Islet of Langerhans (tissue), 1 donor: Measurements from ENCODE around the gene GRID1.

Experiments
- FAIRE-seq: peaks from one replicate; lab custom pipeline; 2011; peaks lifted over from hg19 to GRCh38; lab: Jason Lieb, UNC

GRID1 gene

GRCh38 chr10:86366033-86366901 lies at the start of gene GRID1:
Gene GRID1 (minus strand): TSS chr10:86366795.
- FAIRE-seq, result no peak

- FAIRE-seq, result no peak
These were observed 49.0 kb upstream of the GRID1 start for GRCh38 chr10:86415583-86415982.

- no peak for FAIRE-seq
These were observed 48.5 kb upstream of the GRID1 start for GRCh38 chr10:86415116-86415515.

GRCh38 chr10:86413046-86413728 lies 46.6 kb upstream of the GRID1 start:
- FAIRE-seq, result no peak

GRCh38 chr10:86411852-86412560 lies 45.4 kb upstream of the GRID1 start:
- FAIRE-seq, result no peak

GRCh38 chr10:86411281-86411841 lies 44.8 kb upstream of the GRID1 start:
- no peak for FAIRE-seq

GRCh38 chr10:86410542-86411124 lies 44.0 kb upstream of the GRID1 start:
- FAIRE-seq, result no peak

- FAIRE-seq, result no peak
These were observed 42.6 kb upstream of the GRID1 start for GRCh38 chr10:86409183-86409582.

GRCh38 chr10:86403183-86403797 lies 36.7 kb upstream of the GRID1 start:
- FAIRE-seq, result no peak

GRCh38 chr10:86402283-86402941 lies 35.8 kb upstream of the GRID1 start:
- FAIRE-seq, result no peak

- no peak for FAIRE-seq
These were observed 35.1 kb upstream of the GRID1 start for GRCh38 chr10:86401588-86402282.

GRCh38 chr10:86400705-86401587 lies 34.4 kb upstream of the GRID1 start:
- no peak for FAIRE-seq

- FAIRE-seq, result no peak
These were observed 33.5 kb upstream of the GRID1 start for GRCh38 chr10:86399879-86400704.

- no peak for FAIRE-seq
These were observed 32.9 kb upstream of the GRID1 start for GRCh38 chr10:86399514-86399878.

GRCh38 chr10:86397120-86397519 lies 30.5 kb upstream of the GRID1 start:
- no peak for FAIRE-seq

GRCh38 chr10:86393862-86394455 lies 27.4 kb upstream of the GRID1 start:
- no peak for FAIRE-seq

- no peak for FAIRE-seq
These were observed 26.8 kb upstream of the GRID1 start for GRCh38 chr10:86393362-86393761.

GRCh38 chr10:86392723-86393094 lies 26.1 kb upstream of the GRID1 start:
- no peak for FAIRE-seq
